Panc1 (cell line): ENCODE data around the gene SLC35C1. TPM values are rescaled to one million over a fixed set of nuclear protein-coding genes. Genes with fewer than 3 reads are reported as not detected.
"Not testable (repeated sequence)": the region's sequence is repeated elsewhere in the genome, so short reads cannot be mapped to it uniquely, and the experiment has no call there.

Experiments
- ATAC-seq: fragments of 200-7000 bp; cut with Tn5 transposase; 2 replicates; pipeline ENCODE4 v1.9.1; 2020; ENCODE audit warnings: mild to moderate bottlenecking, moderate library complexity
- BruUV-seq: library from RNA; stranded (reverse); fragments of 400-500 nt; replicated peaks from 2 replicates; lab custom pipeline; 2021; lab: Mats Ljungman, UMichigan
- CTCF ChIA-PET: fragments of 300-600 bp; sonication (Branson Sonifier 250); formaldehyde crosslinking; loops from one replicate; lab custom pipeline; 2022; ENCODE audit warnings: antibody characterized with exemption; lab: Charles Lee
- POLR2A ChIA-PET: fragments of 300-600 bp; sonication (Branson Sonifier 250); formaldehyde crosslinking; loops from one replicate; lab custom pipeline; 2022; ENCODE audit warnings: antibody characterized with exemption; lab: Charles Lee
- DNase-seq: peaks from one replicate; pipeline ENCODE4 v3.0.0-alpha.2; 2010; ENCODE audit warnings: low read depth, low spot score
- H3K27ac ChIP-seq: 2 replicates; pipeline ENCODE4 v1.5.1; 2011; ENCODE audit warnings: mild to moderate bottlenecking, low read length, inconsistent platforms
- H3K27me3 ChIP-seq: fragments of 200-500 bp; sonication (Bioruptor generic); 2 replicates; pipeline ENCODE4 v1.6.0; 2014; ENCODE audit warnings: low read length, inconsistent platforms; ENCODE audit not compliant: control insufficient read depth, insufficient read depth
- H3K36me3 ChIP-seq: fragments of 200-500 bp; sonication (Bioruptor generic); 2 replicates; pipeline ENCODE4 v1.5.1; 2014; ENCODE audit warnings: inconsistent platforms, mild to moderate bottlenecking, low read length, moderate library complexity; ENCODE audit not compliant: control insufficient read depth, insufficient read depth
- H3K4me1 ChIP-seq: 2 replicates; pipeline ENCODE4 v1.5.1; 2011; ENCODE audit warnings: inconsistent platforms, mild to moderate bottlenecking, low read length, moderate library complexity; ENCODE audit not compliant: control insufficient read depth, insufficient read depth
- H3K4me3 ChIP-seq, 2 experiments: 2 replicates each; pipeline ENCODE4 v1.5.1; 2011 to 2012; ENCODE audit warnings: low read depth in 2 of 2, low read length in 2 of 2, mild to moderate bottlenecking in 2 of 2, inconsistent platforms in 1 of 2, moderate library complexity in 1 of 2
- H3K9me3 ChIP-seq: fragments of 200-500 bp; sonication (Bioruptor generic); 2 replicates; pipeline ENCODE4 v1.5.1; 2014; ENCODE audit warnings: low read depth, mild to moderate bottlenecking, inconsistent platforms, low read length, moderate library complexity; ENCODE audit not compliant: control insufficient read depth, insufficient read depth
- CTCF ChIP-seq: fragments of 450-650 bp; IDR thresholded peaks from 2 replicates; pipeline ENCODE4 v1.5.1; 2017; ENCODE audit warnings: mild to moderate bottlenecking
- POLR2AphosphoS5 ChIP-seq: IDR thresholded peaks from 2 replicates; pipeline ENCODE4 v1.6.1; 2012; ENCODE audit warnings: mild to moderate bottlenecking, low read depth, low read length, moderate library complexity
- REST ChIP-seq, 2 experiments: IDR thresholded peaks; 2 replicates each; pipeline ENCODE4 v1.6.1; 2011 to 2012; ENCODE audit warnings: low read depth in 2 of 2, control low read depth in 1 of 2, low read length in 1 of 2, mild to moderate bottlenecking in 1 of 2, moderate library complexity in 1 of 2; ENCODE audit not compliant: insufficient read depth in 1 of 2
- SIN3A ChIP-seq: IDR thresholded peaks from 2 replicates; pipeline ENCODE4 v1.6.1; 2012; ENCODE audit warnings: low read depth, mild to moderate bottlenecking, low read length, moderate library complexity, borderline replicate concordance; ENCODE audit not compliant: insufficient read depth
- TCF7L2 ChIP-seq: IDR thresholded peaks from 2 replicates; pipeline ENCODE4 v1.6.1; 2011; ENCODE audit warnings: mild to moderate bottlenecking, low read depth, low read length, inconsistent platforms
- in situ Hi-C: cut with HindIII; loops from 2 replicates; pipeline ENCODE4 v1.10.0; 2016; ENCODE audit warnings: low sequenced_read_pairs, low pct_unique_long_range_greater_than_20kb
- intact Hi-C: fragments of 100-400 bp; cut with micrococcal nuclease; formaldehyde crosslinking; loops from one replicate; pipeline ENCODE4 v1.10.0; 2022; ENCODE audit not compliant: unreplicated experiment
- total RNA-seq: library from RNA; stranded (reverse); gene quantifications from one replicate; pipeline ENCODE4 v1.2.1, GENCODE V29; 2021; ENCODE audit not compliant: unreplicated experiment

The SLC35C1 gene
- total RNA-seq, 1 experiment from 2014 or later: 13.4 TPM

- TF ChIP-seq POLR2AphosphoS5 (no peak), TCF7L2 (no peak), CTCF (no peak), REST (IDR thresholded peaks at IDR 0.05; ENCODE audit: insufficient read depth in 1 of 2, low read depth in 2 of 2, low read length in 1 of 2) (no peak), SIN3A (no peak)
- in situ Hi-C loops: no loop called here
- no peak for ATAC-seq
- no peaks in the 10 kb centered on the region; the same call in 1 of the 2 replicates for H3K36me3 ChIP-seq
- peak overlapping the region; percentile 67 to 91 for H3K4me3 ChIP-seq
- no peak overlapping the region; the same call in 1 of the 2 replicates for H3K27ac ChIP-seq
- no peak for DNase-seq
- H3K4me1 ChIP-seq: peaks cover 22% of the 10 kb centered on the region
- no peaks in the 10 kb centered on the region for H3K27me3 ChIP-seq
- BruUV-seq: no TSS peak
- ChIA-PET CTCF (interaction anchor here (1.1 kb wide), 1 partner anchor 36 kb away, joined by 3 read pairs; no protein-coding TSS in a partner anchor), POLR2A (no interaction called here)
- intact Hi-C loops: no loop called here
- no peaks in the 10 kb centered on the region for H3K9me3 ChIP-seq
These were observed 2.2 kb downstream of the SLC35C1 start for GRCh38 chr11:45806937-45807791.

GRCh38 chr11:45807792-45808238, 2.9 kb downstream of the SLC35C1 start:
- H3K4me1 ChIP-seq: peaks cover 22% of the 10 kb centered on the region
- DNase-seq (no peak), ATAC-seq (no peak)
- ChIA-PET CTCF (no interaction called here), POLR2A (no interaction called here)
- no peak overlapping the region for H3K27ac ChIP-seq
- in situ Hi-C loops (no loop called here), intact Hi-C loops (no loop called here)
- H3K27me3 ChIP-seq: no peaks in the 10 kb centered on the region
- no peak overlapping the region for H3K4me3 ChIP-seq
- TF ChIP-seq TCF7L2: no peak
- no peak for TF ChIP-seq SIN3A
- TF ChIP-seq POLR2AphosphoS5: no peak
- no peak for TF ChIP-seq REST (IDR thresholded peaks at IDR 0.05; ENCODE audit: insufficient read depth in 1 of 2, low read depth in 2 of 2, low read length in 1 of 2)
- TF ChIP-seq CTCF: no peak
- no TSS peak for BruUV-seq
- H3K36me3 ChIP-seq: no peaks in the 10 kb centered on the region; the same call in 1 of the 2 replicates
- H3K9me3 ChIP-seq: no peaks in the 10 kb centered on the region

- BruUV-seq, H3K9me3 ChIP-seq, DNase-seq, H3K27ac ChIP-seq, intact Hi-C loops, in situ Hi-C loops, CTCF ChIA-PET, H3K4me3 ChIP-seq, POLR2A ChIA-PET, H3K27me3 ChIP-seq, H3K36me3 ChIP-seq, ATAC-seq: not testable (repeated sequence)
- H3K4me1 ChIP-seq: peaks cover 22% of the 10 kb centered on the region
These were observed 3.5 kb downstream of the SLC35C1 start for GRCh38 chr11:45808427-45808826.
